ENCODE data around the gene MAP2K6.
"Not testable (repeated sequence)": the region's sequence is repeated elsewhere in the genome, so short reads cannot be mapped to it uniquely, and the experiment has no call there.

Gene MAP2K6

GRCh38 chr17:69454051-69454450 is 39.6 kb downstream of the MAP2K6 start:
- no peak for DNase-seq (ENCODE audit: low read depth in 2 of 3, low spot score in 1 of 3)

- DNase-seq (ENCODE audit: low read depth in 2 of 3, low spot score in 1 of 3): no peak
These were observed 40.5 kb downstream of the MAP2K6 start for GRCh38 chr17:69455040-69455439.

- DNase-seq (ENCODE audit: low read depth in 2 of 3, low spot score in 1 of 3): no peak
These were observed 43.1 kb downstream of the MAP2K6 start for GRCh38 chr17:69457603-69458002.

GRCh38 chr17:69460963-69461922 is 46.7 kb downstream of the MAP2K6 start:
- DNase-seq (ENCODE audit: low read depth in 2 of 3, low spot score in 1 of 3): no peak

- no peak for DNase-seq (ENCODE audit: low read depth in 2 of 3, low spot score in 1 of 3)
These were observed 47.5 kb downstream of the MAP2K6 start for GRCh38 chr17:69461951-69462369.

- no peak for DNase-seq (ENCODE audit: low read depth in 2 of 3, low spot score in 1 of 3)
These were observed 48.4 kb downstream of the MAP2K6 start for GRCh38 chr17:69462882-69463281.

- no peak for DNase-seq (ENCODE audit: low read depth in 2 of 3, low spot score in 1 of 3)
These were observed 52.0 kb downstream of the MAP2K6 start for GRCh38 chr17:69466451-69466850.

- no peak for DNase-seq (ENCODE audit: low read depth in 2 of 3, low spot score in 1 of 3)
These were observed 52.6 kb downstream of the MAP2K6 start for GRCh38 chr17:69466905-69467667.

GRCh38 chr17:69468207-69468606 is 53.7 kb downstream of the MAP2K6 start:
- DNase-seq (ENCODE audit: low read depth in 2 of 3, low spot score in 1 of 3): no peak

- DNase-seq (ENCODE audit: low read depth in 2 of 3, low spot score in 1 of 3): no peak
These were observed 56.2 kb downstream of the MAP2K6 start for GRCh38 chr17:69470702-69471101.

GRCh38 chr17:69471406-69471805 is 56.9 kb downstream of the MAP2K6 start:
- no peak for DNase-seq (ENCODE audit: low read depth in 2 of 3, low spot score in 1 of 3)

GRCh38 chr17:69473841-69474831 is 59.6 kb downstream of the MAP2K6 start:
- no peak for DNase-seq (ENCODE audit: low read depth in 2 of 3, low spot score in 1 of 3)

- no peak for DNase-seq (ENCODE audit: low read depth in 2 of 3, low spot score in 1 of 3)
These were observed 62.9 kb downstream of the MAP2K6 start for GRCh38 chr17:69477204-69477902.

- DNase-seq (ENCODE audit: low read depth in 2 of 3, low spot score in 1 of 3): no peak
These were observed 63.4 kb downstream of the MAP2K6 start for GRCh38 chr17:69477903-69478266.

- no peak for DNase-seq (ENCODE audit: low read depth in 2 of 3, low spot score in 1 of 3)
These were observed 64.4 kb downstream of the MAP2K6 start for GRCh38 chr17:69478916-69479315.

GRCh38 chr17:69479756-69480155 is 65.3 kb downstream of the MAP2K6 start:
- not testable (repeated sequence) for DNase-seq (ENCODE audit: low read depth in 2 of 3, low spot score in 1 of 3)

- DNase-seq (ENCODE audit: low read depth in 2 of 3, low spot score in 1 of 3): no peak
These were observed 65.7 kb downstream of the MAP2K6 start for GRCh38 chr17:69480245-69480644.

GRCh38 chr17:69485251-69485661 is 70.8 kb downstream of the MAP2K6 start:
- no peak for DNase-seq (ENCODE audit: low read depth in 2 of 3, low spot score in 1 of 3)

- DNase-seq (ENCODE audit: low read depth in 2 of 3, low spot score in 1 of 3): no peak
These were observed 71.6 kb downstream of the MAP2K6 start for GRCh38 chr17:69485901-69486643.

All from stimulated activated CD4-positive, alpha-beta T cell treated with anti-CD3 and anti-CD28 coated beads, Interleukin-12 subunit alpha, Interleukin-12 subunit beta, amount 100 ng/mL, for 48 hours (primary cell).